ENCODE data around the gene PLEK.

GRCh38 chr2:68362749-68363148, 2.3 kb upstream of the PLEK start:
- TF ChIP-seq, protein P1, sequence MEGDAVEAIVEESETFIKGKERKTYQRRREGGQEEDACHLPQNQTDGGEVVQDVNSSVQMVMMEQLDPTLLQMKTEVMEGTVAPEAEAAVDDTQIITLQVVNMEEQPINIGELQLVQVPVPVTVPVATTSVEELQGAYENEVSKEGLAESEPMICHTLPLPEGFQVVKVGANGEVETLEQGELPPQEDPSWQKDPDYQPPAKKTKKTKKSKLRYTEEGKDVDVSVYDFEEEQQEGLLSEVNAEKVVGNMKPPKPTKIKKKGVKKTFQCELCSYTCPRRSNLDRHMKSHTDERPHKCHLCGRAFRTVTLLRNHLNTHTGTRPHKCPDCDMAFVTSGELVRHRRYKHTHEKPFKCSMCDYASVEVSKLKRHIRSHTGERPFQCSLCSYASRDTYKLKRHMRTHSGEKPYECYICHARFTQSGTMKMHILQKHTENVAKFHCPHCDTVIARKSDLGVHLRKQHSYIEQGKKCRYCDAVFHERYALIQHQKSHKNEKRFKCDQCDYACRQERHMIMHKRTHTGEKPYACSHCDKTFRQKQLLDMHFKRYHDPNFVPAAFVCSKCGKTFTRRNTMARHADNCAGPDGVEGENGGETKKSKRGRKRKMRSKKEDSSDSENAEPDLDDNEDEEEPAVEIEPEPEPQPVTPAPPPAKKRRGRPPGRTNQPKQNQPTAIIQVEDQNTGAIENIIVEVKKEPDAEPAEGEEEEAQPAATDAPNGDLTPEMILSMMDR (IDR thresholded peaks at IDR 0.05; ENCODE audit: low read depth, low read length, poor library complexity, severe bottlenecking) = no peak
- no peak for TF ChIP-seq EZH2phosphoT487 (IDR thresholded peaks at IDR 0.05; ENCODE audit: borderline replicate concordance, low read length)
